ENCODE data around the gene MBTPS1.

MBTPS1 gene

DNA sequence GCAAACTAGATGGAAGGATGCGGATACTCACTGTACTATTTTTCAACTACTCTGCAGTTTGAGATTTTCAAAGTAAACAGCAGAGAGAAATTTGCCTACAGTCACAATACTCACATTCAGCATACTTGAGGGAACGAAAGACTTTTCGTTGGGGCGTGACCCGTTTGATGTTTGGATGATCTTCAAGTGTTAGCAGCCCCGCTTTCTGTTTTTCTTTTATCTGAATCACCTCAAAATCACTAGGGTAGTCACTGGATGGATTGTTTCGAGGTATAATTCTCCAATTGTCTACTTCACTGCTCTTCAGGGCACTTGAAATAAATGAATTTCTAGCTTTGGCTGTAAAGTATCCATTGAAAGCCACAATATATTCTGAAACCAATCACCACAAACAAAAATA is 17.8 kb downstream of the MBTPS1 start:
- DNase-seq (ENCODE audit: low spot score) = no peak

DNA sequence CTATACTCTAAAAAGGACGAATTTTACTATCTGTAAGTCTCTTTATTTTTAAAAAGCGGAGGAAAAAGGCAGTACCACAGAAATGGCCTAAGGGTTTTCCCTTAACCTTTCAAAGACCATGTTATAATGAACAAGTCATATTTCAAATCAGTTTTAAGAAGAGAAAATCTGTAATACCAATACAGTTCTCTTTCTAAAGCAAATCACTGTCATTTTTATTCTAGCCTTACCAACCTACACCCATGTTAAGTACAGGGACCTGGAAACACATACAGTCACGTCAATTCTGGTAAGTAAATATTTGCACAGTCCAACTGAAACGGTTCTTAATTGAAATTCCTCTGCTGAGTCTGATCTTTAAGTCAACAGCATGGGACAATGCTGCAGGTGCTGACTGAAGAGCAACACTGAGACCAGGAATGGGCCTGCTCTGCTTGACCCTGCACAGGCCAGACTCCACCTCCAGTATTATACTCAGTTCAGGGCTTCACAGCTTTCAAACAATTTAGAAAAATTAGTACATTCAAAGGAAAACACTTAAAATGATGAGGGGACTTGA is 20.2 kb downstream of the MBTPS1 start:
- DNase-seq (ENCODE audit: low spot score) = no peak

DNA sequence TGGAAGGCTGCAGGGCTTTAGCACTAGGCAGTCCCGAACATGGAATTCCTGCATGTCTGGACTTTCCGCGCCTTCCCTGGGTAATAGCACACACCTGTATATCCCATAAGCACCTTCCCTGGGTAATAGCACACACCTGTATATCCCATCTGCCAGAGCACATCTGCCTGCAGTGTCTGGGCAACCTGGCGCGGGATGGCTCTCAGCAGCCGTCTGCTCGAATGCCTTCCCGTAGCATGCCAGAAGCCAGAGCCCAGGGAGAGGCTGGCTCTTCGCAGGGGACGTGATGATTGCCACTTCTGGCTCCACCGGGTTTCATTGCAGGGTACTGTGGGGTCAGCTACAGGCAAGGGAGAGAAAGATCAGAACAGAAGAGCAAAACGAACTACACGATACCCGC is 21.3 kb downstream of the MBTPS1 start:
- DNase-seq (ENCODE audit: low spot score) = no peak

DNA sequence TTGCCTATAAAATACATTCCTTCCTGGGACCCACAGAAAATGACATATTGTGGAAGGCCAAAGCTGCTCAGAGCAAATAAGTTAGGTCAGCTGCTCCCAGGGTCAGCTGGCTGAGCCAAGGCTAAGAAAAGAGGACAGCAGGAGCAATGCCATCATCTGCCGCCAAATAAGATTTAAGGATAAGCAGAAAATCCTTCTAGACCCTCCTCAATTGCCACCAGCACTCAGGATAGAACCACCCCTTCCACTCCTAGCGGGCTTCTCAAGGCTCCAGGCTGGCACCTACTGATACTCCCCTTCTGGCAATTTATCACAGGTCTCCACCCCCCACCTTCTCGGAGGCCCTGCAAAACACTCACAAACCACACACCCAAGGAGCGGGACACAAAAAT is 22.9 kb downstream of the MBTPS1 start:
- no peak for DNase-seq (ENCODE audit: low spot score)

DNA sequence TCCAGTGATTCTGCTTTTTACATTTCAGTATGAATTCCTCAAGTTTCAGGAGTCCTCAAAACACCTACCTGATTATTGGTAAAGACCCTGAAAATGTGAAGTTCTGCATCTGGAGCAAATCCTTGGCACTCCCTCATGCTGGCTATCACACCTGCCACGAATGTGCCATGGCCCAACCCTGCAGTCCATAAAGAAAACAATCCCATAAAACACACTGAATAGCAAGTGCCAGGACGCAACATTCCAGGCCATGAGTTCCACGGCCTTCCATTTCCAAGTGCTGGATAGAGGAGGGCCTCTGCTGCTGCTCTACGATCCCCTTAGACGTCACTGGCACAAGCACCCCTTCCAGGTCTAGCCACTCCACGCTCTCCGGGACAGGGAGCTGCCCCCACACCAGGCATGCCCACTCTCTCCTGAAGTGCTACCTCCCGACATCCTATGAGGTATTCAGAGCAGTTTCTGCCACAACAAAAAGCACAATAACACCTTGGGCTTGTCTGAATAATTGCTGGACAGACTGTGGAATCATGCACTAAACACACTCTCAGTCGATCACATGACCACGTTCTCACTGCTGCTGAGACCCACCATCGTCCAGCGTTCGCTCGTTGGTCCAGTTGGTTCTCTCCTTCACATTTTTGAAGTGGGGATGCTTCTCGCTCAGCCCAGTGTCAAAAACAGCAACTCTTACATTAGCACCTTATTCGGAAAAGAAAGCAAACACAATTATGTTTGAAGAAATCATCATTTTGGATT is 23.4 kb downstream of the MBTPS1 start:
- DNase-seq (ENCODE audit: low spot score) = no peak

DNA sequence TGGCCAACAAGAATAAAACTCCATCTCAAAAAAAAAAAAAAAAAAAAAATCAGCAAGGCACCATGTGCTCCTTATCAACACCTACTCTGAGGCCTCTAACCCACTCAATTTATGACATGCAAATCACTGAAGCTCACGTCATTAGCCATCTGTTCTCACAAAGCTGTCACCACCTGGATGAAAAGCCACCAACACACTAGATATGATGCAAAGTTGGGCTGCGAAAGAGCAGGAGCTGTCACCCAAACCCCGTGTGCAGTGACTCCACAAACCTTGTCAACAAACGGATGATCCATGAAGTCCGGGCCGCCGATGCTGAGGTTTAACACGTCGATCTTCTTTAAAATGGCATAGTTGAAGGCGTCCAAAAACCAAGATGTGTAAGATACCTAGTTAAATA is 25.3 kb downstream of the MBTPS1 start:
- DNase-seq (ENCODE audit: low spot score) = no peak

DNA sequence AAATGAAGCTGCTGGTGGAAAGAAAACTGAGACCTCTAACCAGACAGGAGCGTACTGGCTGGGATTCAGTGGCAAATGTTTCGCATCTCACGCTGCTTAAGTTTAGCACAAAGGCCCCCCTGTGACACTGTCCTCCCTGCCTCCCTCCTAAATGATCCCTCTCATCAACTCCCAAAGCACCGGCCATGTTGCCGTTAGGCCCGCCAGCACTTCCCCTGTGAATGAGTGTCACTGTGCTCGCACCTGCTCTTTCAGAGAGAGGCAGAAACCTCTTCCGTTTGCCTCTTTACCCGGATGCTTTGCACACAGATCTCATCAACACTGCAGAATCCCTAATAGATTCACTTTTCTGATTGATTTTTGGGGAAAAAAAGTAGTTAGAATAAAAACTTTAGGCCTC is 26.5 kb downstream of the MBTPS1 start:
- no peak for DNase-seq (ENCODE audit: low spot score)

DNA sequence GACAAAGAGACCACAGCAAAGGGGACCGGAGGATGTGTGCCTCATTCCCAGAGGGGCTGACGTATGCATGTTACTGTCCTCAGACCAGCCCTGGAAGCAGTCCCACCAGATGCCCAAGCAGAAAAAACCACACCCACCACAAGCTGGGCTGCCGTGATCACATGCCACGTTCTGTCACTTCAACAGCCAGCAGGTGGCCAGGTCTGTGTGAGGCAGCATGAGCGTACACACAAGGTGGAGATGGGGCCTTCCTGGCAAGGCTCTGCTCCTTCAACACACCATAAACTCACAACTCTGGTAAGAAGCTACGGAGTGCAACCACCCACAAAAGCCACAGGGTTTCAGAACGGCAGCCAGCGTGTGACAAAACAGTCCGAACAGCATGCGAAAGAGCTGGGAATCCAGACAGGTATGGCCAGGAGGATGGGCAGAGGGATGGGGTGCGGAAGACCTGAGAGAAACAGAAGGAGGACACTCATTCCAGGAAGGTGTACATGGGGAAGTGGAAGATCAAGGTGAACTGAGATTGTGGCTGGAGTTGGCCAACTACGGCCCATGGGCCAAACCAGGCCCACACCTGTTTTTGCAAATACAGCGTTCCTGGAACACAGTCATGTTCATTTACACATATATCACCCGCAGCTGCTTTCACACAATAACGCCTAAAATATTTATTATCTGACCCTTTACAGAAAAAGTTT is 27.9 kb downstream of the MBTPS1 start:
- no peak for DNase-seq (ENCODE audit: low spot score)

DNA sequence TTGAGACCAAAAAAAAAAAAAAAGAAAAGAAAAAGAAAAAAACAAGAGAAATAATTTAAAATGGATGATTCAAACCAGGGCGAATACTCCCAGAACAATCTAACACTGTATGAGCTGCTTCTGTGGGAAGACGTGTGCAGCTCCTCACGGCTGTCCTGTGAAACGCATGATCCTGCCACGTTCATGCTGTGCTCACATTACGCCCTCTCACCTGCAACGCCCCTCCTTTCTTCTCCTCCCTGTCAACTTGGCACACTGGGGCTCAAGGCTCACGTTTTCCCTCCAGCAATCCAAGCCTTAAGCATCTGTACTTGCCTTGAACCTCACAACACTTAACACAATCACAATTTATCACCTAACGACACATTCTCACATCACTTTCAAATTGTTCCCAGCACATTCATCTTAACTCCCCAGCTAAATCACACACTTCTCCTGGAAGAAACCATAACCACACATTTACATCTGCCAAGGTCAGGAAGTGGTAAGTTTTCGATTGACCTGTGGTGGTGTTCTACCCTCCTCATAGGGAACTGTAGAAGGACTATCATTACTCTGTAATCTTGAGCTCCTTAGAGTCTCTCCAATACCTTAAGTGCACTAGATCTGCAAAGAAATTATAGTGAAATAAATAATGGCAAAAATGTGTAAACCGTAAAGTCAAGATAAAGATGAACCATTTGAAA is 29.1 kb downstream of the MBTPS1 start:
- no peak for DNase-seq (ENCODE audit: low spot score)

DNA sequence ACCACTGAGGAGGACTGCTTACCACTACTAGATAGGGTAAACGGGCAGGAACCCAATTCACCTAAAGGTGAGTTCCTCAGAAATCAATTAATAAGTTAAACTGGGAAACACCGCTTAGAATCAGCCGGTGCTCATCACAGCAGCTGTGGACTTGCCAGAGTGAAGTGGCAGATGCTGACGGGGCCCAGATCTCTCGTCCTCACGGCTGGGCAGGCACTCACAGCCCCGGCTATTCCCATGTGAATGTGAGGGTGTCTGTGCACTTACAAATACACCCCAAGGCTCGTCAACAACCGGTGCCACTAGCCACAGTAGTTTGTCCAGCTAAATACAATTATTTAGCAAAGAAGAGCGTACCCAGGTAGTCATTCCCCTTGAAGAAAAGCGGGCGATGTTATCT is 29.7 kb downstream of the MBTPS1 start:
- DNase-seq (ENCODE audit: low spot score) = no peak

DNA sequence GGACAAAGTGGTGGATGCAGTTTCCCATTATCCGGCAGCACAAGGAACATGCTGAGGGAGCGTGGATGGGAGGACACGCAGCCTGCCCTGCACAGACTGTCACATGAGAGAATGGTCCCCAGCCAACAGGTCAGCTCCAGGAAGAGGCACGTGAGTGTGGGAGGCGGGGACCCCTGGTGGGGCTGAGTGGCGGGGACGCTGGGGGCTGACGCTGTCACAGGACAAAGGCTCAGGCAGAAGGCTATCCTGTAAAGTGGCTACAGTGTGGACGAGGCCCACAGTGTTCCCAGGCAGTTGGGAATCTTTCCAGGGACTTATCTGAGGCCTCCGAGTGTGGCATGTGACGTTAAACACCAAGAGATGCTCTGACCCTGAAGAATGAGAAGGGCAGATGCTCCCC is 30.4 kb downstream of the MBTPS1 start:
- no peak for DNase-seq (ENCODE audit: low spot score)

DNA sequence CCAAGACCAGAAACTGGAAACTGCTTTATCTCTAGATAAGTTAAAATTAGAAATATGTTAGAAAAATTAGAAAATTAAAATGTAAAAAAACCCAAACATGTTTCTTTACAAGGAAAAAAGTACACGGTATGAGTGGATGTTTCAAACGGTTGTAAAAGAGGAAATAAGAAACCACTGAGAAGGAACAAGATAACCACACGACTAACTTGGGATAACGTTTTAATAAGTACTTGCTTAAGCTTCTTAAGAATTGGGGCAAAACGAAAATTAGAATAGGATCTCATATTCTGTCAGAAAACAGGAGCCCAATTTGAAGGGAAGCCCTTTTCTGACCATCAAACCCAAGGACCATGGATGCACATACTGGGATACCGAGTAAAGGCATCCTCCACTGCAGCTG is 31.0 kb downstream of the MBTPS1 start:
- no peak for DNase-seq (ENCODE audit: low spot score)

DNA sequence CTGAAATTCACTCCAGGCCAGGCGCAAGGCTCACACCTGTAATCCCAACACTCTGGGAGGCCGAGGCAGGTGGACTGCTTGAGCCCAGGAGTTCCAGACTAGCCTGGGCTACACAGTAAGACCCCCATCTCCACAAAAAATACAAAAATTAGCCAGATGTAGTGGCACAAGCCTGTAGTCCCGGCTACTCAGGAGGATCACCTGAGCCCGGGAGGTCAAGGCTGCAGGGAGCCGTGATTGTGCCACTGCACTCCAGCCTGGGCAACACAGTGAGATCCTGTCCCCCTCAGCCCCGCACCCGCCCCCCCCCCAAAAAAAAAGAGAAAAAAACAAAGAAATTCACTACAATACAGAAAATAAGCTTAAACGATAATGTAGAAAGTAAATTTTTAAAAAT is 31.5 kb downstream of the MBTPS1 start:
- no peak for DNase-seq (ENCODE audit: low spot score)

DNA sequence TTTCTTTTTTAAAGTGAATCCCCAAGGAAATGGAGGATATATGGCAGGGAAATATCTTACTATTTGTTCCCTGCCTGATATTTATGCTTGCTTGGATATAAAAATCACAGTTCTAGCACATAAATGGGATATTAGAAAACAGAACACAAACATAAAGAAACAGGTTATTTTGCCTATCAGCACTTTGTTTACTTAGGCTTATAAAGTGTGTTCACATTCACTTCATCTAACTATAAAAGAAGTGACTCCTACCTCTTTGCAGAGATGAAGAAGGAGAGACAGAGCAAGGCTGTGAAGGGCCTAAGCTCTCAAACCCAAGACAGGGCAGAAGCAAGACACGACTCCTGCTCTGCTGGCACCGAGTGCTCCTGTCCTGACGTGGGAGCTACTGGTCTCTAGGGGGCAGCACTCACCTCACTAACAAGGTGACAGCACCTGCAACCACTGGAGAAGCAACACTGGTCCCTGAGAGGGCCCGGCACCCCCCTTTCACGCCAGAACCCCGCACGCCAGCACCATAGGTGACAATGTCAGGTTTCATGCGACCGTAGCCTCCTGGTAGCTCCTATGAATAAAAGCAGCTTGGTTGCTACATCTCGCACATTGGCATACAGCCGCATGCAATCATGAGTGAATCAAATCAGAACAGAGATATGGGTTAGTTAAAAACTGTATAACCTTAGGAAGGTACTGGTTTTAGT is 32.0 kb downstream of the MBTPS1 start:
- DNase-seq (ENCODE audit: low spot score) = peak; percentile 67

DNA sequence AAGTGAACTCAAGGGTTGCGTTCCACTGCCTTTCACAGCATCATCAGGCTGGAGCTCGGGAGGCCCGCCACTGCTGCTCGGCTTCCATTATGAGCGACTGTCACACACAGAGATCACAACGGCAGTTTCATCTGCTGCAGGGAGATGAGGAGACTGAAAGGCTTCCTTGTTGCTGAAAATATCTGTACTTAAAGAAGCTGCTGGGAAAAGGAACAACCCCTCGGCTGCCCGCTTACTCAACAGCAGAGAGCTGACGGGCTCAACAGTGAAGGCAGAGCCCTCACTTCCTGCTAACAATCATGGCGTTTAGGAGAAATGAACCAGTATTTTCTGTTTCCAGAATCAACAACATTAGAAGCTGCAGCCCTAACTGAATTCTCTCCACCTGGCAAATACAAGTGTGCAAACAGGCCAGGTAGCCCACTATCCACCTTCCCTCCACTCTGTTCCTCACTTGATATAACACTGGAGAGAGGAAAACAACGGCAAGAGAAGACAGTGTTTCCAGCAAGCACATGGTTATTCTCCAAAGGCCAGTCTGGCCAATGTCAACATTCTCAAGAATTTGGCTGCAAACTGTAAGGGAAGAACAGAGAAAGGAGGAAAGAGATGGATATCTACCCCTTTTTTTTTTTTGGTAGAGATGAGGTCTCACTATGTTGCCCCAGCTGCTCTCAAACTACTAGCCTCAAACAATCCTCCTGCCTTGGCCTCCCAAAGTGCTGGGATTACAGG is 33.7 kb downstream of the MBTPS1 start:
- no peak for DNase-seq (ENCODE audit: low spot score)

DNA sequence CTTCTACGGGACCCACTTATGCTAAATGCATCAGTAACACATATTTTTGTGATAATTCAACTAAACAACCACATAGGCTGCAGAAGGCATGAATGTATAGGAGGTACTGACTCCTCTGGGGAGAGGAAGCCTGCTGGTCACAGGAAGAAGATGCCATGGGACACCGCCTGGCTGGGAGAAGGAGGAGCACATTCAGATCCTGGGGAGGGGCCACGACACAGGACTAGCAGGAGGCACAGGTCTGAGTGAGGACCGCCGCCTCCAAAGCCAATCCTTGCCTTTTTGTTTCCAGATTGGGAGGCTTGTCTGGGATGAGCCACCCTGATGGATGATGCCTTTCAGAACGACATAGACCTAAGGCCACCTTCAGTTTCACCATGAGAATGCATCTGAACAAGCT is 34.6 kb downstream of the MBTPS1 start:
- DNase-seq (ENCODE audit: low spot score) = no peak

DNA sequence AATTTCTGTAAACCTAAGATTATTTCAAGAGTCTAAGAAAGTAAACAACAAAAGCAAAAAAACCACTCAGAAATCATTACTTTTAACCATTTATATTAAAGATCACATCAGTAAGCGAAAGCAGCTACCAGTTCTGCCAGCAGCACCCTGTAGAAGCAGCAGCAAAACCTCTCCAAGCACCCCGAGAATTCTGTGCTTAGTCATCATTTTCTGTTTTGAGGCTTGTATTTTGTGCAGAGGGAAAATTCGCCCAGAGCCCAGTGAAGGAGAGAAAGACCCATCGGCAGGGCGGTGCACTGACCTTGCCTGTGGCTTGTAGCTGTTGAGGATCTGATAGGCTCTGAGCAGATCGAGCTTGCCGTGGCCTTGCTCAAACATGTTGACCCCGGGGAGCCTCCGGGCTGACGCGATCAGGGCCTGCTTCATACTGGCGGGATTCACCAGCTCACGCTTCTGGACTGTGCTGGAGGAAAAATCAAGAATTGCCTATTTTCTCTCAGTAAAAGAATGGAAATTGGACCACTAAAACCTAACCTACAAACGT is 35.2 kb downstream of the MBTPS1 start:
- no peak for DNase-seq (ENCODE audit: low spot score)

DNA sequence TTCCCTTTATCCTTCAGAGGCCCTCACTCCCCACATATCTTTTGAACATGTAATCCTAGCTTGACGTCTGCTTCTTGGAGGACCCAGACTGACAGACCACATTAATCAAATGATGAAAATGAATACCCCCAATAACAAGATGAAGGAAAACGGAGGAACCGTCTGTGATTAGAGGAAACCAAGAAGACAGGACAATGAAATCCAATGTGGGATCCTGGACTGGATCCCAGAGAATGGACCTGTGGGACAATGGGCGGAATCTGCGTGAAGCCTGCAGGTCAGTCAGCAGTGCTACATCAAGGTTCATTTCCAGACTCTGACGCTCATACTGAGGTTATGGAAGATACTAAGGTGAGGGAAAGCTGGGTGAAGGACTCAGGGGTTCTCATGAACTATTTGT is 35.9 kb downstream of the MBTPS1 start:
- no peak for DNase-seq (ENCODE audit: low spot score)

DNA sequence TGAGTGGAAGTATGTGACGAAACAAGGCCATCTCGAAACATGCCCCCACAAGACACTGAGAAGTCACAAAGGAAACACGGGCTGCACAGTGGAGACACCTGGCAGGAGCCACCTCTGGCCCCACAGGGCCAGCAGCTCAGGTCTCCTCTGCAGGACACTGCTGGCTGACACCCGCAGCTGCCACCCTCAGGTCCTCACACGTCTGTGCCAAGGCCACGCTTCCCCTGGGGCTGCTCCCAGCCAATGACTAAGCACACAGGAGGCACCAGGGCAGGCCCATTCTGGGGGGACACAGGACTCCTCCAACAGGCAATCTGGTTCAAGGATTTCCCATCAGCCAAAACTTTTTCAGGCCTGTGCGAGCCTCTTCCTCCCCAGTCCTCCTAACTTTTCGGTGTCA is 36.4 kb downstream of the MBTPS1 start:
- DNase-seq (ENCODE audit: low spot score) = no peak

DNA sequence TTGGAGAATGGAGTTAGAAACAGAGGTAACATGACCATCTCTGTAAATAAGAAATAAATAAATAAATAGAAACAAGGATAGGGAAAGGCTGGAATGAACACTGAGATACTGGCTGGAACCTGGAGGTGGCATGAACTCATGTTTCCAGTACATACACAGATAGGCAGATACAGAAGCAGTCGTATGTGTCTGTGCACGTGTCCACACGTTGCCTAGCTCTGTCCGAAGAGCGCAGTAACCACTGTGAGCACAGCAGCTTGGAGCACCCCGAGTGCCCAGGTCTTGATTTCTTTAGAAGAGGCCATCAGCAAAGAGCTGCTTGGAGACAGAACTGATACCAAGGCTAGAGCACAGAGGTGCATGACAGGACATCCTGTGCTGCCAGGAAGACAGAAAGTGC is 37.1 kb downstream of the MBTPS1 start:
- DNase-seq (ENCODE audit: low spot score) = no peak

DNA sequence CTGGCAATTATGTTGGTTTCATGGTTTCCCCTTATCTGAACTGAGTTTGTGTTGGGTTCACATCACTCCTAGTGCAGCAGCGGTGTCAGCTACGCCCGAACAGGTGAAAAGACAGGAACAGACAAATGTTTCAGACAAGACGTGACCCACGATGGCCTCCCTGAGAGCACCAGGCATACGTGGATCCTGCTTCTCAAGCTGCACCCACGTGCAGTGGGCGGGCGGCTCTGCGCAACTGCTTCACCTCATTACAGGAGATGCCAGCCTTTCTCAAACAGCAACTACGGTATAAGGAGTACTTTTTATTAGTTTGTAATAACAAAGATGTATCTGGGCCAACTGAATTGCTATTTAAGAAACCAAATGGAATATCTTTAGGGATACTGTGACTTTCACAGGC is 41.4 kb downstream of the MBTPS1 start:
- no peak for DNase-seq (ENCODE audit: low spot score)
